ENCODE results near the gene CPSF2.

Gene CPSF2

GRCh38 chr14:92105893-92106142 is 16.0 kb upstream of the CPSF2 start:
- Histone ChIP-seq H3K36me3 (ENCODE audit: insufficient read depth, insufficient read length, low read length) (no peaks in the 10 kb centered on the region), H3K9ac (ENCODE audit: insufficient read length, low read depth) (peak overlapping the region; percentile 80), H3K4me1 (ENCODE audit: insufficient read depth, insufficient read length) (no peaks in the 10 kb centered on the region), H3K4me3 (ENCODE audit: insufficient read length, low read depth) (peak overlapping the region; percentile 69), H3K9me3 (ENCODE audit: insufficient read depth, low read length) (no peaks in the 10 kb centered on the region), H3K27me3 (ENCODE audit: insufficient read depth, insufficient read length) (no peaks in the 10 kb centered on the region)
- TF ChIP-seq SUZ12 (IDR thresholded peaks at IDR 0.05; ENCODE audit: extremely low read depth, insufficient read depth, insufficient read length) (no peak), ZNF274 (IDR thresholded peaks at IDR 0.05; ENCODE audit: low read depth, low read length) (no peak), YY1 (IDR thresholded peaks at IDR 0.05; ENCODE audit: insufficient read depth, insufficient read length) (no peak)
- DNase-seq (ENCODE audit: low read depth, low spot score), result no peak

GRCh38 chr14:92106143-92106926 is 15.4 kb upstream of the CPSF2 start, which contains the start of gene ATXN3:
Gene ATXN3 (minus strand): TSS chr14:92106582. CDS start chr14:92106552, 30 bp downstream.
- TF ChIP-seq SUZ12 (IDR thresholded peaks at IDR 0.05; ENCODE audit: extremely low read depth, insufficient read depth, insufficient read length) (no peak), ZNF274 (IDR thresholded peaks at IDR 0.05; ENCODE audit: low read depth, low read length) (no peak), YY1 (IDR thresholded peaks at IDR 0.05; ENCODE audit: insufficient read depth, insufficient read length) (no peak)
- H3K4me1 ChIP-seq (ENCODE audit: insufficient read depth, insufficient read length), result no peaks in the 10 kb centered on the region

GRCh38 chr14:92108345-92109254 is 13.2 kb upstream of the CPSF2 start:
- no peak overlapping the region for H3K9ac ChIP-seq (ENCODE audit: insufficient read length, low read depth)
- H3K4me1 ChIP-seq (ENCODE audit: insufficient read depth, insufficient read length), result no peaks in the 10 kb centered on the region
- TF ChIP-seq YY1 (IDR thresholded peaks at IDR 0.05; ENCODE audit: insufficient read depth, insufficient read length) (no peak), SUZ12 (IDR thresholded peaks at IDR 0.05; ENCODE audit: extremely low read depth, insufficient read depth, insufficient read length) (no peak), ZNF274 (IDR thresholded peaks at IDR 0.05; ENCODE audit: low read depth, low read length) (no peak)
- H3K27me3 ChIP-seq (ENCODE audit: insufficient read depth, insufficient read length), result no peaks in the 10 kb centered on the region
- no peak for DNase-seq (ENCODE audit: low read depth, low spot score)
- no peaks in the 10 kb centered on the region for H3K36me3 ChIP-seq (ENCODE audit: insufficient read depth, insufficient read length, low read length)
- H3K9me3 ChIP-seq (ENCODE audit: insufficient read depth, low read length), result no peaks in the 10 kb centered on the region
- no peak overlapping the region for H3K4me3 ChIP-seq (ENCODE audit: insufficient read length, low read depth)

More at GRCh38 chr14:92106143-92106926, 15.4 kb upstream of the CPSF2 start, which contains the start of gene ATXN3:
- no peaks in the 10 kb centered on the region for H3K27me3 ChIP-seq (ENCODE audit: insufficient read depth, insufficient read length)
- H3K4me3 ChIP-seq (ENCODE audit: insufficient read length, low read depth), result peak within 1 kb of the TSS; percentile 69
- H3K9me3 ChIP-seq (ENCODE audit: insufficient read depth, low read length), result no peaks in the 10 kb centered on the region
- H3K9ac ChIP-seq (ENCODE audit: insufficient read length, low read depth), result peak within 1 kb of the TSS; percentile 80
- H3K36me3 ChIP-seq (ENCODE audit: insufficient read depth, insufficient read length, low read length), result no peaks in the 10 kb centered on the region
- DNase-seq (ENCODE audit: low read depth, low spot score), result peak; percentile 91

GRCh38 chr14:92109490-92109889 is 12.3 kb upstream of the CPSF2 start:
- no peak overlapping the region for H3K4me3 ChIP-seq (ENCODE audit: insufficient read length, low read depth)

GRCh38 chr14:92121207-92121669 is 531 bp upstream of the CPSF2 start:
- peaks cover 72% of the 10 kb centered on the region for H3K36me3 ChIP-seq (ENCODE audit: insufficient read depth, insufficient read length, low read length)
- TF ChIP-seq SUZ12 (IDR thresholded peaks at IDR 0.05; ENCODE audit: extremely low read depth, insufficient read depth, insufficient read length) (no peak), ZNF274 (IDR thresholded peaks at IDR 0.05; ENCODE audit: low read depth, low read length) (no peak)
- no peaks in the 10 kb centered on the region for H3K9me3 ChIP-seq (ENCODE audit: insufficient read depth, low read length)
- H3K4me1 ChIP-seq (ENCODE audit: insufficient read depth, insufficient read length), result peaks cover 2% of the 10 kb centered on the region
- H3K27me3 ChIP-seq (ENCODE audit: insufficient read depth, insufficient read length), result no peaks in the 10 kb centered on the region
- H3K4me3 ChIP-seq (ENCODE audit: insufficient read length, low read depth), result peak overlapping the region; percentile 93
- peak overlapping the region; percentile 98 for H3K9ac ChIP-seq (ENCODE audit: insufficient read length, low read depth)
- DNase-seq (ENCODE audit: low read depth, low spot score), result no peak

More at GRCh38 chr14:92109490-92109889, 12.3 kb upstream of the CPSF2 start:
- Histone ChIP-seq H3K27me3 (ENCODE audit: insufficient read depth, insufficient read length) (no peaks in the 10 kb centered on the region), H3K4me1 (ENCODE audit: insufficient read depth, insufficient read length) (no peaks in the 10 kb centered on the region), H3K9ac (ENCODE audit: insufficient read length, low read depth) (no peak overlapping the region), H3K36me3 (ENCODE audit: insufficient read depth, insufficient read length, low read length) (no peaks in the 10 kb centered on the region), H3K9me3 (ENCODE audit: insufficient read depth, low read length) (no peaks in the 10 kb centered on the region)
- TF ChIP-seq YY1 (IDR thresholded peaks at IDR 0.05; ENCODE audit: insufficient read depth, insufficient read length), result no peak
- TF ChIP-seq ZNF274 (IDR thresholded peaks at IDR 0.05; ENCODE audit: low read depth, low read length), result no peak
- no peak for TF ChIP-seq SUZ12 (IDR thresholded peaks at IDR 0.05; ENCODE audit: extremely low read depth, insufficient read depth, insufficient read length)
- no peak for DNase-seq (ENCODE audit: low read depth, low spot score)

GRCh38 chr14:92122351-92122677 is 545 bp downstream of the CPSF2 start:
- no peak for DNase-seq (ENCODE audit: low read depth, low spot score)
- H3K9ac ChIP-seq (ENCODE audit: insufficient read length, low read depth), result peak overlapping the region; percentile 98
- peak overlapping the region; percentile 93 for H3K4me3 ChIP-seq (ENCODE audit: insufficient read length, low read depth)
- H3K4me1 ChIP-seq (ENCODE audit: insufficient read depth, insufficient read length), result peaks cover 5% of the 10 kb centered on the region
- no peaks in the 10 kb centered on the region for H3K9me3 ChIP-seq (ENCODE audit: insufficient read depth, low read length)
- no peak for TF ChIP-seq SUZ12 (IDR thresholded peaks at IDR 0.05; ENCODE audit: extremely low read depth, insufficient read depth, insufficient read length)
- TF ChIP-seq ZNF274 (IDR thresholded peaks at IDR 0.05; ENCODE audit: low read depth, low read length), result no peak
- no peak for TF ChIP-seq YY1 (IDR thresholded peaks at IDR 0.05; ENCODE audit: insufficient read depth, insufficient read length)
- H3K27me3 ChIP-seq (ENCODE audit: insufficient read depth, insufficient read length), result no peaks in the 10 kb centered on the region
- H3K36me3 ChIP-seq (ENCODE audit: insufficient read depth, insufficient read length, low read length), result peaks cover 73% of the 10 kb centered on the region

GRCh38 chr14:92122761-92123160 is 992 bp downstream of the CPSF2 start:
- H3K27me3 ChIP-seq (ENCODE audit: insufficient read depth, insufficient read length), result no peaks in the 10 kb centered on the region
- H3K4me1 ChIP-seq (ENCODE audit: insufficient read depth, insufficient read length), result peaks cover 5% of the 10 kb centered on the region
- no peak for TF ChIP-seq ZNF274 (IDR thresholded peaks at IDR 0.05; ENCODE audit: low read depth, low read length)
- H3K9ac ChIP-seq (ENCODE audit: insufficient read length, low read depth), result peak overlapping the region; percentile 98
- DNase-seq (ENCODE audit: low read depth, low spot score), result no peak
- H3K9me3 ChIP-seq (ENCODE audit: insufficient read depth, low read length), result no peaks in the 10 kb centered on the region
- H3K36me3 ChIP-seq (ENCODE audit: insufficient read depth, insufficient read length, low read length), result peaks cover 73% of the 10 kb centered on the region
- H3K4me3 ChIP-seq (ENCODE audit: insufficient read length, low read depth), result peak overlapping the region; percentile 93
